PC-3 (cell line): ENCODE data around the gene PPEF2. TPM values are rescaled to one million over a fixed set of nuclear protein-coding genes. Genes with fewer than 3 reads are reported as not detected.
"Not testable (repeated sequence)": the region's sequence is repeated elsewhere in the genome, so short reads cannot be mapped to it uniquely, and the experiment has no call there.

Source experiments
- ATAC-seq: fragments of 200-7000 bp; cut with Tn5 transposase; 2 replicates; pipeline ENCODE4 v1.9.1; 2020; ENCODE audit warnings: mild to moderate bottlenecking, moderate library complexity
- BruUV-seq: library from RNA; stranded (reverse); fragments of 400-500 nt; replicated peaks from 2 replicates; lab custom pipeline; 2021; lab: Mats Ljungman, UMichigan
- CTCF ChIA-PET: fragments of 300-600 bp; sonication (Branson Sonifier 250); formaldehyde crosslinking; loops from one replicate; lab custom pipeline; 2022; ENCODE audit warnings: antibody characterized with exemption; lab: Charles Lee
- POLR2A ChIA-PET: fragments of 300-600 bp; sonication (Branson Sonifier 250); formaldehyde crosslinking; loops from one replicate; lab custom pipeline; 2022; ENCODE audit warnings: antibody characterized with exemption; ENCODE audit not compliant: unreplicated experiment; lab: Charles Lee
- DNase-seq: peaks from one replicate; pipeline ENCODE4 v3.0.0-alpha.2; 2015
- H2AFZ ChIP-seq: fragments of 300-600 bp; sonication (generic); 2 replicates; pipeline ENCODE4 v1.6.0; 2016; ENCODE audit warnings: antibody characterized with exemption, low read length
- H3F3A ChIP-seq: fragments of 300-600 bp; sonication (generic); one replicate; pipeline ENCODE4 v1.6.0; 2017; ENCODE audit warnings: antibody characterized with exemption, low read length, control low read depth, mild to moderate bottlenecking; ENCODE audit not compliant: unreplicated experiment
- H3K27ac ChIP-seq: fragments of 300-600 bp; sonication (generic); 2 replicates; pipeline ENCODE4 v1.5.1; 2016; ENCODE audit warnings: mild to moderate bottlenecking, low read length
- H3K27me3 ChIP-seq: fragments of 300-600 bp; sonication (generic); 2 replicates; pipeline ENCODE4 v1.6.1; 2016; ENCODE audit warnings: low read length, mixed read lengths
- H3K36me3 ChIP-seq: fragments of 300-600 bp; sonication (generic); 2 replicates; pipeline ENCODE4 v1.6.1; 2016; ENCODE audit warnings: low read depth, mixed run types, low read length, mixed read lengths
- H3K4me1 ChIP-seq: fragments of 300-600 bp; sonication (generic); 2 replicates; pipeline ENCODE4 v1.5.1; 2016; ENCODE audit warnings: low read length; ENCODE audit not compliant: insufficient read depth
- H3K4me2 ChIP-seq: fragments of 300-600 bp; sonication (generic); 2 replicates; pipeline ENCODE4 v1.6.0; 2016; ENCODE audit warnings: low read length
- H3K4me3 ChIP-seq: fragments of 300-600 bp; sonication (generic); 2 replicates; pipeline ENCODE4 v1.5.1; 2016; ENCODE audit warnings: mild to moderate bottlenecking, low read length, mixed read lengths
- H3K79me2 ChIP-seq: fragments of 300-600 bp; sonication (generic); 2 replicates; pipeline ENCODE4 v1.6.1; 2017; ENCODE audit warnings: low read length, mixed read lengths
- H3K9ac ChIP-seq: fragments of 300-600 bp; sonication (generic); 2 replicates; pipeline ENCODE4 v1.6.0; 2016; ENCODE audit warnings: mild to moderate bottlenecking, low read length
- H3K9me2 ChIP-seq: fragments of 300-600 bp; sonication (generic); replicated peaks from 2 replicates; pipeline ENCODE4 v1.6.1; 2016; ENCODE audit warnings: mixed run types, low read length, mixed read lengths
- H3K9me3 ChIP-seq: fragments of 300-600 bp; sonication (generic); 2 replicates; pipeline ENCODE4 v1.6.1; 2016; ENCODE audit warnings: low read length, mixed read lengths
- H4K20me1 ChIP-seq: fragments of 300-600 bp; sonication (generic); 2 replicates; pipeline ENCODE4 v1.6.1; 2016; ENCODE audit warnings: low read length, mixed read lengths
- EZH2 ChIP-seq: fragments of 300-600 bp; sonication (generic); IDR thresholded peaks from one replicate; pipeline ENCODE4 v1.6.1; 2017; ENCODE audit warnings: antibody characterized with exemption, mild to moderate bottlenecking, low read length; ENCODE audit not compliant: unreplicated experiment
- EZH2phosphoT487 ChIP-seq: fragments of 300-600 bp; sonication (generic); IDR thresholded peaks from 2 replicates; pipeline ENCODE4 v1.6.1; 2018; ENCODE audit warnings: mild to moderate bottlenecking, antibody characterized with exemption, low read length, borderline replicate concordance
- intact Hi-C: fragments of 100-400 bp; cut with micrococcal nuclease; formaldehyde crosslinking; loops from 2 replicates; pipeline ENCODE4 v1.9.0; 2023
- total RNA-seq: library from RNA; depleted of rRNA; stranded (reverse); fragments of >200 nt; gene quantifications from 2 replicates; pipeline ENCODE4 v1.2.3, GENCODE V29; 2014
- TF ChIP-seq, protein P1 (sequence below): fragments of 300-600 bp; sonication (generic); conservative IDR thresholded peaks from 2 replicates; pipeline ENCODE4 v1.5.1; 2017; ENCODE audit warnings: antibody characterized with exemption, low read depth, mild to moderate bottlenecking, low read length

The PPEF2 gene
- total RNA-seq, 1 experiment from 2014 or later = 0.04 TPM

- POLR2A ChIA-PET = no interaction called here
- no peak overlapping the region for H3K9ac ChIP-seq
- CTCF ChIA-PET = no interaction called here
Observed at GRCh38 chr4:75912968-75913367, 10.7 kb upstream of the PPEF2 start.

DNA sequence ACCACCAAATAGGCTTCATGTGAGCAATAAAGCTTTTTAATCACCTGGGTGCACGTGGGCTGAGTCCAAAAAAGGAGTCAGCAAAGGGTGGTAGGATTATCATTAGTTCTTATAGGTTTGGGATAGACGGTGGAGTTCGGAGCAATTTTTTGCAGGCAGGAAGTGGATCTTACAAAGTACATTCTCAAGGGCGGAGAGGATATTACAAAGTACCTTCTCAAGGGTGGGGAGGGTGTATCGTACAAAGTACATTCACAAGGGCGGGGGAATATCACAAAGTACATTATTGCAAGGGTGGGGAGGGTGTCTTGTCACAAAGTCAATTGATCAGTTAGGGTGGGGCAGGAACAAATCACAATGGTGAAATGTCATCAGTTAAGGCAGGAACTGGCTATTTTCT lies 8.6 kb upstream of the PPEF2 start:
- ATAC-seq, H2AFZ ChIP-seq, H3K27ac ChIP-seq, intact Hi-C loops, H3K9me3 ChIP-seq, H3K79me2 ChIP-seq, H4K20me1 ChIP-seq, CTCF ChIA-PET, H3F3A ChIP-seq, H3K27me3 ChIP-seq, H3K9ac ChIP-seq, H3K4me1 ChIP-seq, BruUV-seq, H3K36me3 ChIP-seq, DNase-seq, H3K4me3 ChIP-seq, H3K4me2 ChIP-seq, POLR2A ChIA-PET, H3K9me2 ChIP-seq: not testable (repeated sequence)

More at GRCh38 chr4:75912968-75913367, 10.7 kb upstream of the PPEF2 start:
- Histone ChIP-seq H3K27me3 (no peaks in the 10 kb centered on the region), H3K9me3 (no peaks in the 10 kb centered on the region), H3F3A (no peaks in the 10 kb centered on the region), H3K9me2 (no peaks in the 10 kb centered on the region), H3K27ac (no peak overlapping the region), H3K36me3 (no peaks in the 10 kb centered on the region), H3K4me2 (no peak overlapping the region), H3K79me2 (no peaks in the 10 kb centered on the region), H4K20me1 (no peaks in the 10 kb centered on the region), H3K4me1 (no peaks in the 10 kb centered on the region), H3K4me3 (no peak overlapping the region), H2AFZ (no peak overlapping the region)
- DNase-seq (no peak), ATAC-seq (no peak)
- no TSS peak for BruUV-seq
- intact Hi-C loops = no loop called here
- TF ChIP-seq, protein P1, sequence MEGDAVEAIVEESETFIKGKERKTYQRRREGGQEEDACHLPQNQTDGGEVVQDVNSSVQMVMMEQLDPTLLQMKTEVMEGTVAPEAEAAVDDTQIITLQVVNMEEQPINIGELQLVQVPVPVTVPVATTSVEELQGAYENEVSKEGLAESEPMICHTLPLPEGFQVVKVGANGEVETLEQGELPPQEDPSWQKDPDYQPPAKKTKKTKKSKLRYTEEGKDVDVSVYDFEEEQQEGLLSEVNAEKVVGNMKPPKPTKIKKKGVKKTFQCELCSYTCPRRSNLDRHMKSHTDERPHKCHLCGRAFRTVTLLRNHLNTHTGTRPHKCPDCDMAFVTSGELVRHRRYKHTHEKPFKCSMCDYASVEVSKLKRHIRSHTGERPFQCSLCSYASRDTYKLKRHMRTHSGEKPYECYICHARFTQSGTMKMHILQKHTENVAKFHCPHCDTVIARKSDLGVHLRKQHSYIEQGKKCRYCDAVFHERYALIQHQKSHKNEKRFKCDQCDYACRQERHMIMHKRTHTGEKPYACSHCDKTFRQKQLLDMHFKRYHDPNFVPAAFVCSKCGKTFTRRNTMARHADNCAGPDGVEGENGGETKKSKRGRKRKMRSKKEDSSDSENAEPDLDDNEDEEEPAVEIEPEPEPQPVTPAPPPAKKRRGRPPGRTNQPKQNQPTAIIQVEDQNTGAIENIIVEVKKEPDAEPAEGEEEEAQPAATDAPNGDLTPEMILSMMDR = no peak
- TF ChIP-seq EZH2phosphoT487 = no peak
- no peak for TF ChIP-seq EZH2

GRCh38 chr4:75909405-75909804 lies 7.2 kb upstream of the PPEF2 start:
- no peaks in the 10 kb centered on the region for H3K9me3 ChIP-seq
- no peaks in the 10 kb centered on the region for H3K36me3 ChIP-seq
- intact Hi-C loops = no loop called here
- no peak for ATAC-seq
- H4K20me1 ChIP-seq = no peaks in the 10 kb centered on the region
- DNase-seq = no peak
- ChIA-PET CTCF (no interaction called here), POLR2A (no interaction called here)
- no peak overlapping the region for H3K4me3 ChIP-seq
- H3F3A ChIP-seq = no peaks in the 10 kb centered on the region
- no peaks in the 10 kb centered on the region for H3K9me2 ChIP-seq
- H3K79me2 ChIP-seq = no peaks in the 10 kb centered on the region
- H3K27ac ChIP-seq = no peak overlapping the region
- H2AFZ ChIP-seq = no peak overlapping the region
- H3K9ac ChIP-seq = no peak overlapping the region
- no peaks in the 10 kb centered on the region for H3K4me1 ChIP-seq
- TF ChIP-seq EZH2phosphoT487 = no peak
- TF ChIP-seq, protein P1 = no peak
- no peak for TF ChIP-seq EZH2
- no TSS peak for BruUV-seq
- H3K4me2 ChIP-seq = no peak overlapping the region
- H3K27me3 ChIP-seq = no peaks in the 10 kb centered on the region
